GM23248 (cell line): ENCODE data around the gene COL28A1. TPM values are rescaled to one million over a fixed set of nuclear protein-coding genes. Genes with fewer than 3 reads are reported as not detected.
"Not testable (repeated sequence)": the region's sequence is repeated elsewhere in the genome, so short reads cannot be mapped to it uniquely, and the experiment has no call there.

Experiments
- DNase-seq: peaks from one replicate; pipeline ENCODE4 v3.0.0-alpha.2; 2015
- H2AFZ ChIP-seq: fragments of 200-600 bp; sonication (generic); 2 replicates; pipeline ENCODE4 v1.6.1; 2016; ENCODE audit warnings: antibody characterized with exemption
- H3F3A ChIP-seq: fragments of 200-600 bp; sonication (generic); 2 replicates; pipeline ENCODE4 v1.6.1; 2016; ENCODE audit warnings: mild to moderate bottlenecking, antibody characterized with exemption, mixed run types; ENCODE audit not compliant: insufficient read depth
- H3K27ac ChIP-seq: fragments of 200-600 bp; sonication (generic); 2 replicates; pipeline ENCODE4 v1.5.1; 2016; ENCODE audit warnings: mild to moderate bottlenecking
- H3K27me3 ChIP-seq: fragments of 200-600 bp; sonication (generic); replicated peaks from 2 replicates; pipeline ENCODE4 v1.6.1; 2016; ENCODE audit warnings: mild to moderate bottlenecking; ENCODE audit not compliant: insufficient read depth
- H3K36me3 ChIP-seq: fragments of 200-600 bp; sonication (generic); 2 replicates; pipeline ENCODE4 v1.6.1; 2016; ENCODE audit warnings: low read depth, mild to moderate bottlenecking
- H3K4me1 ChIP-seq: fragments of 200-600 bp; sonication (generic); 2 replicates; pipeline ENCODE4 v1.6.1; 2016; ENCODE audit warnings: mild to moderate bottlenecking; ENCODE audit not compliant: insufficient read depth
- H3K4me2 ChIP-seq: fragments of 200-600 bp; sonication (generic); one replicate; pipeline ENCODE4 v1.6.1; 2016; ENCODE audit warnings: mild to moderate bottlenecking; ENCODE audit not compliant: unreplicated experiment
- H3K4me3 ChIP-seq: fragments of 200-600 bp; sonication (generic); 2 replicates; pipeline ENCODE4 v1.5.1; 2016; ENCODE audit warnings: mild to moderate bottlenecking
- H3K79me2 ChIP-seq: fragments of 200-600 bp; sonication (generic); 2 replicates; pipeline ENCODE4 v1.6.1; 2016; ENCODE audit warnings: mild to moderate bottlenecking; ENCODE audit not compliant: insufficient read depth
- H3K9ac ChIP-seq: fragments of 200-600 bp; sonication (generic); 2 replicates; pipeline ENCODE4 v1.6.1; 2016; ENCODE audit warnings: mild to moderate bottlenecking
- H3K9me2 ChIP-seq: fragments of 200-600 bp; sonication (generic); 2 replicates; pipeline ENCODE4 v1.6.1; 2016; ENCODE audit warnings: mixed run types, mild to moderate bottlenecking, moderate library complexity; ENCODE audit not compliant: insufficient read depth
- H3K9me3 ChIP-seq: fragments of 200-600 bp; sonication (generic); one replicate; pipeline ENCODE4 v1.6.1; 2017; ENCODE audit warnings: low read depth
- H4K20me1 ChIP-seq: fragments of 200-600 bp; sonication (generic); 2 replicates; pipeline ENCODE4 v1.6.0; 2016; ENCODE audit not compliant: insufficient read depth
- EZH2 ChIP-seq: fragments of 200-600 bp; sonication (generic); IDR thresholded peaks from 2 replicates; pipeline ENCODE4 v1.6.1; 2018; ENCODE audit warnings: antibody characterized with exemption, mild to moderate bottlenecking; ENCODE audit not compliant: insufficient read depth, poor library complexity, severe bottlenecking
- EZH2phosphoT487 ChIP-seq: fragments of 200-600 bp; sonication (generic); IDR thresholded peaks from 2 replicates; pipeline ENCODE4 v1.6.1; 2018; ENCODE audit warnings: antibody characterized with exemption, moderate library complexity, mild to moderate bottlenecking, low read depth; ENCODE audit not compliant: insufficient read depth
- WGBS, 2 experiments: methylation state at CpG; one replicate each; pipeline ENCODE4 v1.1.6; 2015 to 2017; ENCODE audit warnings: low lambda C conversion rate in 2 of 2, low coverage in 1 of 2; ENCODE audit errors: missing lambda C conversion rate in 2 of 2; 5-methylcytosine and 5-hydroxymethylcytosine counted together
- in situ Hi-C: fragments of 300-500 bp; cut with MboI; formaldehyde crosslinking; loops from 2 replicates; pipeline ENCODE4 v1.15.0; 2020
- polyA plus RNA-seq: library from polyadenylated mRNA; unstranded; fragments of >200 nt; fragmentation: Nextera tagmentation; extraction: Ambion mirVana; gene quantifications from 2 replicates; pipeline ENCODE4 v1.2.1, GENCODE V29; 2016
- total RNA-seq: library from RNA; depleted of rRNA; stranded (reverse); fragments of >200 nt; shearing (Covaris generic); gene quantifications from 2 replicates; pipeline ENCODE4 v1.2.3, GENCODE V29; 2014

COL28A1 gene
- total and polyA plus RNA-seq, 2 experiments from 2014 or later, result not detected

DNA sequence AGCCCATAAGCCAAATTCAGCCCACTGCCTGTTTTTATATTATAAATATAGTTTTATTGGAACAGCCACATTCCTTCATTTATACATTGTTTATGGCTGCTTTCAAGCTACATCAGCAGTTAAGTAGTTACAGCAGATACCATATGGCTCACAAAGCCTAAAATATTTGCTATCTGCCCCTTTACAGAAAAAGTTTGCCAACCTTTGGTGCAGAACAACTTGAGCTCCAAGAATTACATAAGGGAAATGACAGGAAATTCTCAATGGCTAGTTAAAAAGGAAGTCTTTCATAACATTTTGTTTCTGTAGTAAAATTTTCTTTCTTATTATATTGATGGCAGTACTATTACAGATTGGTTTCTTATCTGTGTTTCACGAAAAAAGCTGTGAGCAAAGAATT, 59.3 kb downstream of the COL28A1 start:
- Histone ChIP-seq H3K9me2 (no peaks in the 10 kb centered on the region), H3K4me3 (no peak overlapping the region), H3K27ac (no peak overlapping the region), H3K36me3 (no peaks in the 10 kb centered on the region), H3K9ac (no peak overlapping the region), H3K9me3 (no peaks in the 10 kb centered on the region), H4K20me1 (no peaks in the 10 kb centered on the region), H3K4me2 (no peak overlapping the region), H2AFZ (no peak overlapping the region), H3K79me2 (no peaks in the 10 kb centered on the region), H3F3A (no peaks in the 10 kb centered on the region), H3K4me1 (no peaks in the 10 kb centered on the region), H3K27me3 (no peaks in the 10 kb centered on the region)
- DNase-seq, result no peak
- 80 to 89% methylated on average over 1 of the region's 1 CpG for WGBS, 2 experiments
- in situ Hi-C loops, result no loop called here
- TF ChIP-seq EZH2phosphoT487, result no peak
- no peak for TF ChIP-seq EZH2

DNA sequence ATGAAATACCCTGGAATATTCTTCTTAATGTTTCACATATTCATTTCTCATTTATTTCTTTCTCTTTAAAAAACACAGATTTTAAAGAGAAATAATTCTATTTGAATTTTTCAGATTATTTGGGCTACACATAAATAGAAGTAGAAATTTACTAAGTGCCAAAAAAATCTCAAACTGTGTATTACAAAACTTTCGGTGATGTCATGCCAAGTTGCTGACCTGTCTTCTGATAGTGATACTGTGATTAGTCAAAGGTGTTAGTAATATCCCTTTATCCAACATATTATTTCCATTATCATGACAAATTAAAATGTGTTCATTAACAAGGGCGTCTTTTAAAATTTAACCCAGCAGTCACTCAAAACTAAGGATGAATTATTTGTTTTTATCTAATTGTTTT, 60.1 kb downstream of the COL28A1 start:
- DNase-seq, result peak; percentile 18
- no peak overlapping the region for H3K4me2 ChIP-seq
- H3K9ac ChIP-seq, result no peak overlapping the region
- WGBS, 2 experiments, result 67 to 84% methylated on average over 2 of the region's 2 CpGs
- no peaks in the 10 kb centered on the region for H3K9me2 ChIP-seq
- no peak overlapping the region for H2AFZ ChIP-seq
- no peaks in the 10 kb centered on the region for H3K4me1 ChIP-seq
- H3K9me3 ChIP-seq, result no peaks in the 10 kb centered on the region
- no peak overlapping the region for H3K27ac ChIP-seq
- no peak for TF ChIP-seq EZH2phosphoT487
- TF ChIP-seq EZH2, result no peak
- no peaks in the 10 kb centered on the region for H3K27me3 ChIP-seq
- in situ Hi-C loops, result no loop called here
- H4K20me1 ChIP-seq, result no peaks in the 10 kb centered on the region
- no peak overlapping the region for H3K4me3 ChIP-seq
- H3K36me3 ChIP-seq, result no peaks in the 10 kb centered on the region
- H3K79me2 ChIP-seq, result no peaks in the 10 kb centered on the region
- H3F3A ChIP-seq, result no peaks in the 10 kb centered on the region

DNA sequence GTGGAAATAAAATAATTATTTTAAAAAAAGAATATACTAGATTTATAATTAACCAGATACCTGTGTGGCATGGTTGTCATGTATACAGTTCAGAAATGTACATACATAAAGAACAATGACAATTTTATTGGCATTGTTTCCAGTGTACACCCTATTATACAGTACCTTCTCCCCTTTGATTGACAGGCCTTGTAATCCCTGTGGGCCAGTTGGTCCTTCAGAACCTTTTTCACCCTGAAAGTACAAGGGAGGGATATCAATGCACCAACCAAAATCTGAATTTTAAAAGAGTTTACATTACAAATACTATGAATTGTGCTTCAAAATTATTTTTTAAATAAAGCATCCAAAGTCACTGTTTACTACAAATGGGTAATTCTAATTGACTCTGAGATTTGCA, 61.2 kb downstream of the COL28A1 start:
- TF ChIP-seq EZH2, result no peak
- no peak for TF ChIP-seq EZH2phosphoT487
- Histone ChIP-seq H3K27ac (no peak overlapping the region), H3K9me3 (no peaks in the 10 kb centered on the region), H3K27me3 (no peaks in the 10 kb centered on the region), H3K4me1 (no peaks in the 10 kb centered on the region), H3K36me3 (no peaks in the 10 kb centered on the region), H3K79me2 (no peaks in the 10 kb centered on the region), H2AFZ (no peak overlapping the region), H3K4me3 (no peak overlapping the region), H4K20me1 (no peaks in the 10 kb centered on the region), H3F3A (no peaks in the 10 kb centered on the region), H3K4me2 (no peak overlapping the region), H3K9me2 (no peaks in the 10 kb centered on the region), H3K9ac (no peak overlapping the region)
- in situ Hi-C loops, result no loop called here
- no peak for DNase-seq

DNA sequence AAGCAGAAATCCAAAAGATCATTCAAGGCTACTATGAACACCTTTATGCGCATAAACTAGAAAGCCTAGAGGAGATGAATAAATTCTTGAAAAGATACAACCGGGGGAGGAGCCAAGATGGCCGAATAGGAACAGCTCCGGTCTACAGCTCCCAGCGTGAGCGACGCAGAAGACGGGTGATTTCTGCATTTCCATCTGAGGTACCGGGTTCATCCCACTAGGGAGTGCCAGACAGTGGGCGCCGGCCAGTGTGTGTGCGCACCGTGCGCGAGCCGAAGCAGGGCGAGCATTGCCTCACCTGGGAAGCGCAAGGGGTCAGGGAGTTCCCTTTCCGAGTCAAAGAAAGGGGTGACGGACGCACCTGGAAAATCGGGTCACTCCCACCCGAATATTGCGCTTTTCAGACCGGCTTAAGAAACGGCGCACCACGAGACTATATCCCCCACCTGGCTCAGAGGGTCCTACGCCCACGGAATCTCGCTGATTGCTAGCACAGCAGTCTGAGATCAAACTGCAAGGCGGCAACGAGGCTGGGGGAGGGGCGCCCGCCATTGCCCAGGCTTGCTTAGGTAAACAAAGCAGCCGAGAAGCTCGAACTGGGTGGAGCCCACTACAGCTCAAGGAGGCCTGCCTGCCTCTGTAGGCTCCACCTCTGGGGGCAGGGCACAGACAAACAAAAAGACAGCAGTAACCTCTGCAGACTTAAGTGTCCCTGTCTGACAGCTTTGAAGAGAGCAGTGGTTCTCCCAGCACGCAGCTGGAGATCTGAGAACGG, 70.5 kb downstream of the COL28A1 start:
- WGBS, 2 experiments, result 80 to 88% methylated on average over 28 to 35 of the region's 39 CpGs
- H2AFZ ChIP-seq, result not testable (repeated sequence)

DNA sequence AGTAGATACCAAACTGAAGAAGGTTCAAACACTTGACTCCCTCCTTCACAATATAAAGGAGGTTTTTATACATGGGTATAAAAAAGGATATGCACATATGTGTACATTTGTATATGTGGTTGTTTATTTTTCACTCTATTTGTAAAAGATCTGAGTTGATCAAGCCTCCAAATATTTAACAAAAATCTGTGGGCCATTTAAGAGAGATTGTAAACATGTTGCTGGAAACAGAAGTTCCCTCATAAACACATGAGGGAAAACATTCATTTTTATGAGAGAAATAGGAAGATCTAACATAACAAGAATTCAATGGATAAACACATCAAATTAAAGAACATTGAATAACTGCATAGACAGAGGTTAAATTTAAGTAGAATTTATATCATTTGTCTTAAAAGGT, 81.7 kb downstream of the COL28A1 start:
- Histone ChIP-seq H3K4me2 (no peak overlapping the region), H3K9me2 (no peaks in the 10 kb centered on the region), H2AFZ (no peak overlapping the region), H3K36me3 (no peaks in the 10 kb centered on the region), H3K9ac (no peak overlapping the region), H4K20me1 (no peaks in the 10 kb centered on the region), H3K4me3 (no peak overlapping the region), H3K9me3 (no peaks in the 10 kb centered on the region), H3K4me1 (no peaks in the 10 kb centered on the region), H3K79me2 (no peaks in the 10 kb centered on the region), H3K27ac (no peak overlapping the region), H3F3A (no peaks in the 10 kb centered on the region), H3K27me3 (no peaks in the 10 kb centered on the region)
- no peak for DNase-seq
- no peak for TF ChIP-seq EZH2
- no peak for TF ChIP-seq EZH2phosphoT487
- in situ Hi-C loops, result no loop called here

More for the DNA sequence above, 70.5 kb downstream of the COL28A1 start:
- H3K36me3 ChIP-seq, H3F3A ChIP-seq, H3K9ac ChIP-seq, H4K20me1 ChIP-seq, DNase-seq, H3K4me1 ChIP-seq, H3K27ac ChIP-seq, H3K9me2 ChIP-seq, H3K79me2 ChIP-seq, H3K27me3 ChIP-seq, H3K4me3 ChIP-seq, in situ Hi-C loops, H3K9me3 ChIP-seq, H3K4me2 ChIP-seq: not testable (repeated sequence)
